Measurements from ENCODE around the gene USP54.

GRCh38 chr10:73493781-73494180 lies 97.4 kb downstream of the USP54 start:
- TF ChIP-seq REST (IDR thresholded peaks at IDR 0.05; ENCODE audit: insufficient read depth in 1 of 2, low read depth in 2 of 2, low read length in 2 of 2), result no peak
- no peak for TF ChIP-seq SIN3A (IDR thresholded peaks at IDR 0.05; ENCODE audit: borderline replicate concordance, insufficient read depth, low read length)
- TF ChIP-seq POLR2AphosphoS5 (IDR thresholded peaks at IDR 0.05; ENCODE audit: low read depth, low read length), result no peak
- TF ChIP-seq TAF1 (IDR thresholded peaks at IDR 0.05; ENCODE audit: borderline replicate concordance, insufficient read depth, low read length), result no peak

All from PFSK-1 (cell line).